HG02623 (cell line): ENCODE measurements around the gene SERPINA12.
"Not testable (repeated sequence)": the region's sequence is repeated elsewhere in the genome, so short reads cannot be mapped to it uniquely, and the experiment has no call there.

Experiments used
- ATAC-seq: cut with Tn5 transposase; IDR thresholded peaks from one replicate; pipeline ENCODE4 v1.9.1; 2021; ENCODE audit warnings: moderate library complexity; ENCODE audit not compliant: unreplicated experiment

Gene SERPINA12

DNA sequence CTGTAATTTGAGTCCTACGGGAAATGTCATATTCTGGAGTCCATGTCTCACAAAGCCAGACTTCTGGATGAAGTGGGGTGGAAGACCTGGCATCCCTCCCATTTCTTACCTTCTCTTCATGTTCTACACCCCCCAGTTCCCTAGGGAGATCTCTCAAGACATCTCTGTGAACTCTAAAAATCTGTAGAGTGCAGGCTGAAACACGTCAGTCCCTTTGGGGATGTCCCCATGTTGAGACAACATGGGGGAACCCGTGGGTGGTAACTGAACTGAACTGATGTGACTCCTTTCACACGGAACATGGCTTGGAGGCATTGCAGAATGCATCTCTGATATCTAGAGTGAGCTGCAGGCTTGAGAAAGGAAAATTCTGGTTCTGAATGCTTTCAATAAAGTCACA lies 15.2 kb downstream of the SERPINA12 start:
- no peak for ATAC-seq

DNA sequence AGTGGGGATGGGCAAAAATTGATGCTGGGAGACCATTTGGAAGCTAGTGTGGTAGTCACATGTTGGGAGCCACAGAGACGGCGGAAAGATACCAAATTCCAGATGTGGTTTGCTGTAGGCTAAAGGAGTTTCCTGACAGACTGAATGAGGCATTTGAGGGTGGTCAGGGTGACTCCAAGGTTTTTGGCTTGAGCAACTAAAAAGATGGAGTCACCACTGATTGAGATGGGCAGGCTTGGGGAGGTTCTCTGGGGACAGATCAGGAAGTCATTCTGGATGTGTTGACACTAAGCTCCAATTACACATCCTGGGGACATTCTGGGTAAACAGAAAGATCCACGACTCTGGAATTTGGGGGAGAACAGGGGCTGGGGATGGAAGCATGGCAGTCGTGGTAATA lies 17.8 kb downstream of the SERPINA12 start:
- ATAC-seq, result no peak

DNA sequence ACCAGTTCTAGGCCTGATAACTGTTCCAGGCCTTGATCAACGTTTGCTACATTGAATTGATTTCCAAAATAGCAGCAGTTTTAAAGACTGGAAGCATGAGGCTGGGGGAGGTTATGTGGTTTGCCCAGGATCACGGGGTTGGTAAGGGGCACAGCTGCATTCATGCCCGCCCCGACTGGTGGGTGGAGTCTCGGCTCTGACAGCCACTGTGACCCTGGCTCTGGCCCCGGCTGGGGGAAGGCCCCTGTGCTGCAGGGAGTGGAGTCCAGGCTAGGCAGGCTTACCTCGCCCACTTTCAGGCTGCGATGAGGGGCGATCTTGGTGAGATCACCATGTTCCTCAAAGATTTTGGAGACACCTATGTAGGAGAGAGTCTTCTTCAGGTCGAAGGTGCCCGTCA lies 19.9 kb downstream of the SERPINA12 start:
- ATAC-seq, result no peak

DNA sequence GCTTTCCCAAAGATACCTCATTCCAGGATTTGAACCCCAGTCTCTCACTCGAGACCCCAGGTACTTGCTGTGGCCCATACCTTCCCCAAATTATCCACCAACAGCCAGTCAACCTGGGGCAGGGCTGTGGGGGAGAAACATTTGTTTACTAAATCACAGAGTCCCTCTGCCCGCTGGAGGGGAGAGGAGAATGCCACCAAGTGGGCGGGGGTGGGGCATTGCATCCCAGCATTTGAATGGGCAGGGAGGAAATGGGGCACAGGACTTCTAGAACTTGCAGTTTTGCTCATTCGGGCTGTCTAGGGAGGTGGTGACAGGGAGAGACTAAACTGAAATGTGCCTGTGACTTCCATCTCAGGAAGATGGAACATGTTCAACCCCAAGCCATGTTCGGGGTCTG lies 22.4 kb downstream of the SERPINA12 start:
- no peak for ATAC-seq

DNA sequence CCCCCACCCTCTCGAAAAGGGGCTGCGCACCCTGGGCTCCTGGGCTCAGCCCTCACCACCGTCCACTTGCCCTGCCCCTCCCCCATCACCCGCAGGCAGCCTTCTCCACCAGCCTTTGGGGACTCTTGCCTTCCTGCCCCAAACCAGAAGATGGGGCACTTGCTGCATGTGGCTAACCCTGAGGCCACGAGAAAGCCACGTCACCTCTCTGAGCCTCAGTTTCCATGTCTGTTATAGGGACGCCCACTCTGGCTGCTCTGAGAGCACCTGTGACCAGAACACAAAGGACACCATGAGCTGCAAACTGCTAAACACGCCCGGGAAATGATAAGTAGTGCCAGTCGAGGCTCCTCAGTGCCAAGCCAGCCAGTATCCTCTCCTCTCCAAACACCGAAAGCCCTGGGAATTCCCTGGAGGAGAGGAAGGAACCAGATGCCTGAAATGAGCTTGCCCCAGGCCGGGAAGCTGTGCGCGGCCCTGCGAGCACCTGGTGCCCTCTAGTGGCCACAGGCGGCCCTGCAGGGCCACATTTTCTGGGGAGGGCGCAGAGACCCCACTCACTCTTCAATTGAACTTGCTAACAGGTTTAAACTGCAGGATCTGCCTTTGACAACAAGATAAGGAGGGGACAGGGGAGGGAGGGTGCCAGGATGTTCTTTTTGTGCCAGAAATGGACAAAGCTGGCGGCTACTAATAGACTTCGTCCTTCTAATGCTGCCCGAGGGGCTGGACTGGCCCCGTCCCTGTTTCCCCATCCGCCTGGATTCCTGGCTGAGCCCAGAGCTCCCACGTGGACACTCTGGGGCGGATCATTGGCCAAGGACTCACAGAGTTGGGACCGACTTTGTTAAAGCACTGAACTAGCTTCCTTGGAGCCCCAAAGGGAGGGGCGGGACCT lies 23.1 kb downstream of the SERPINA12 start:
- ATAC-seq, result no peak

DNA sequence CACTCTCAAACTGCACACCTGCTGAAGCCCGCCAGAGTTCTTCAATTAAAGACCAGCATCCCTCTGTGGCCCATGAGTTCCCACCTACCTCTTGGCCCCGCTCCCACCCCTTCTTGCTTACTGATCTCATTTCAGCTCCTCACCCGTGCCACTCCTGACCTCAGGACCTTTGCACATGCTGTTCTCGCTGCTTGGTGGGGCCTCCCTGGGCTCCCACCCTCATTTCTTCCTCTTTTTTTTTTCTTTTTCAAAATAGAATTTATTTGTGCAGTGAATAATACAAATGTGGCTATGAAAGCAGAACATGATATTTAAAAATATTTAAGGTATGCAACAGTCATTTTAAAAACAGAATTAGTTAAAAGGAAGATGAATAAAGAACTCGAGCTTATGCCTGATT lies 24.8 kb downstream of the SERPINA12 start:
- ATAC-seq, result no peak

DNA sequence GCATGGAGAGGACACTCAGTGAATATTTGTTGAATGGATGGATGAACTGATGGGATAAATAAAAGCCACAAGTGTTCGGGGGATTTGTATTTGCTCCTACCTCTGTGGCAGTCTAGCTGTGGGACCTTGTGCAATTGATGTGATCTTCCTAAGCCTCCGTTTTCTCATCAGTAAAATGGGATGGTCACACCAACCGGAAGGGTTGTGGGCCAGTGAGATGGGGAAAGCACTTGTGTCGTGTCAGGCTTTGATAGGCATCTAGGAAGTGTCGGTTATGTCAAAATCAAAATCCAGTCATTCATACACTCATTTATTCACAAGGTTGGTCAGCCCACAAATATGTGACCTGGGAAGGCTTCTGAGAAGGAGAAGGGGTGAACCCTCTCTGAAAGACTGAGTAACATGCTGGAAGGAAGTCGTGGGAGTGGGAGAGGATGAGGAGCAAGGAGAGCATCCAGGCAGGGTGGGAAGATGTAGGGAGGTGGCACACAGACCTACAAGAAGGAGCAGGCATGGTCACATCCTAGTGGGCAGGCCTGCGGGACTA lies 25.5 kb downstream of the SERPINA12 start:
- no peak for ATAC-seq

DNA sequence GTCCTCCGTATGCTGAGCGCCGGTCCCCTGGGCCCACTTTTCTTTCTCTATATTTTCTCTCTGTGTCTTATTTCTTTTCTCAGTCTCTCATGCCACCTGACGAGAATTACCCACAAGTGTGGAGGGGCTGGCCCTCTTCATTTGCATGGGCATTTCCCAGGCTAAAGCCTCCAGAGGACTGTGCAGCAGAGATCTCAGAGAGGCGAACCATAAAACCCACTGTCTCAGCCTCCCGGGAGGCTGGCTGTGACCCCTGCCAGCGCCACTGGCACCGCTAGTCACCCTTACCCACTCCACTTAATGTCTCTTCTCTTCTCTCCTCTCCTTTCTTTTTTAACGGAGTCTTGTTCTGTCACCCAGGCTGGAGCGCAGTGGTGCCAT lies 26.2 kb downstream of the SERPINA12 start:
- no peak for ATAC-seq

DNA sequence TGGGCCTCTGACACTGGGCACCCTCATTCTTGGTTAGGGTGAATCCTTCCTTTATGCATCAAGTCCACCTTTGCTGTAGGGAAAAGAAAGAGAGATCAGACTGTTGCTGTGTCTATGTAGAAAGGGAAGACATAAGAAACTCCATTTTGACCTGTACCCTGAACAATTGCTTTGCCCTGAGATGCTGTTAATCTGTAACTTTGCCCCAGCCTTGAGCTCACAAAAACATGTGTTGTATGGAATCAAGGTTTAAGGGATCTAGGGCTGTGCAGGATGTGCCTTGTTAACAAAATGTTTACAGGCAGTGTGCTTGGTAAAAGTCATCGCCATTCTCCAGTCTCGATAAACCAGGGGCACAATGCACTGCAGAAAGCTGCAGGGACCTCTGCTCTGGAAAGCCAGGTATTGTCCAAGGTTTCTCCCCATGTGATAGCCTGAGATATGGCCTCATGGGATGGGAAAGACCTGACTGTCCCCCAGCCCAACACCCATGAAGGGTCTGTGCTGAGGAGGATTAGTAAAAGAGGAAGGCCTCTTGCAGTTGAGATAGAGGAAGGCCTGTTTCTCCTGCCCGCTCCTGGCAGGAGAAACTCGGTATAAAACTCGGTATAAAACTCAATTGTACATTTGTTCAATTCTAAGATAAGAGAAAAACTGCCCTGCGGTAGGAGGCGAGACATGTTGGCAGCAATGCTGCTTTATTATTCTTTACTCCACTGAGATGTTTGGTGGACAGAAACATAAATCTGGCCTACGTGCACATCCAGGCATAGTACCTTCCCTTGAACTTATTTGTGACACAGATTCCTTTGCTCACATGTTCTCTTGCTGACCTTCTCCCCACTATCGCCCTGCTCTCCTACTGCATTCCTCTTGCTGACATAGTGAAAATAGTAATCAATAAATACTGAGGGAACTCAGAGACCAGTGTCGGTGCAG lies 26.9 kb downstream of the SERPINA12 start:
- ATAC-seq, result not testable (repeated sequence)

DNA sequence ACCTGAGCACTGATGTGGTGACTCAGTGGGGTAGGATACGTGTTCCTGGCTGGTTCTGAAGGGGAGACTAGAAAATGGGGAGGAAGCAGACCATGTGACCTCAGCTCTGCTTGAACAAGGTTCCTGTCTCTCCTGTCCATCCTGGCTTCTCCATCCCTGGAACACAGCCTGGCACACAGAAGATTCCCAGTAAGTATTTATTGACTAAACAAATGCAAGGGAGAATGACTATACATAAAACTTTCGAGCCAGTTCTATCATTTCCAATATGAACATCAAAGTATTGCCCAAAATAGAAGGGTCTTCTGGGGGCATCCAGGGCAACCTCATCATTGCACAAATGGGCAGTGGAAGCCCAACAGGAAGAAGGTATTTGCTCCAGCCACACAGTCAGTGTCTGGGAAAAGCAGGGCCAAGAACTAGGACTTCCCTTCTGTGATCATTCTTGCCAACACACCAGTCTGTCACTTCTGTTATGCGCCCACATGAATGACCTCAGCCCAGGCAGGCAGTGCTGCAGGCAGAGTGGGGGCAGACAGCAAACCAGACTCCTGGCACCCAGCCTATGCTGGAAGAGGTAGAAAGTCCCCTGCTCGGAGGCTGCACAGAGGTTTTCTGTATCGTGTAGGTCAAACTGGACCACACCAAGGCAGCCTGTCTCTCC lies 27.7 kb downstream of the SERPINA12 start:
- ATAC-seq, result no peak

DNA sequence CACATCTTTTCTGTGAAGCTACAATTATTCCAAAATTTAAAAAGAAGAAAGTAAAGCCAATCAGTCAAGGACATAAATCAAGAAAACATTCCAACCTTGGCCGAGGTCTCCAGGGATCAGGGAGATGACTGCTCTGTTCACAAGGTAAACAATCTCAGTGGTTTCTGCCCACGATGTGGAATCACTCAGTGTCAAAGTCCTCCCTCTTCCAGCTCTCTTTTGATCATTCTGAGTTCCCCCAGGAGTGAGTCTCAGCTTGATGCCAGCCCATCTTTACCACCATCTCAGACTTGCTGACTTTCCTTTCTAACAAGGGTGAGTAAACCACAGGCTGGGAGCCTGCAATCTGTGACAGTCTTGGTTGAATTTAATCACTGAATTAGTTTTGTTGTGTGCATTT lies 28.5 kb downstream of the SERPINA12 start:
- ATAC-seq, result no peak

DNA sequence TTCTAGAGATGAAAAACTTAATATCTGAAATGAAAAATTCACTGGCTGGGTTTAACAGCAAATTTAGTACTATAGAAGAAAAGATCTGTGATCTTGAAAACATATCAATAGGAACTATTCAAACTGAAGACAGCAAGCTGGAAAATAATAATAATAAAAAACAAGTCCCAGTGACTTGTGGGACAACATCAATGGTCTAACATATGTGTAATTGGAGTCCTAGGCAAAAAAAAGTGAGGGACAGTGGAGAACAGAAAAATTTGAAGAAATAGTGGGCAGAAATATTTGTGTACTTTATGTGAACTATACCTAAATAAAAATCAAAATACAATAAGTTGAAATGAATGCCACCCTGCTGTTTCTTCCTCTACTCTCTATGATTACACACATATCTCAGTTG lies 30.8 kb downstream of the SERPINA12 start:
- ATAC-seq, result no peak

DNA sequence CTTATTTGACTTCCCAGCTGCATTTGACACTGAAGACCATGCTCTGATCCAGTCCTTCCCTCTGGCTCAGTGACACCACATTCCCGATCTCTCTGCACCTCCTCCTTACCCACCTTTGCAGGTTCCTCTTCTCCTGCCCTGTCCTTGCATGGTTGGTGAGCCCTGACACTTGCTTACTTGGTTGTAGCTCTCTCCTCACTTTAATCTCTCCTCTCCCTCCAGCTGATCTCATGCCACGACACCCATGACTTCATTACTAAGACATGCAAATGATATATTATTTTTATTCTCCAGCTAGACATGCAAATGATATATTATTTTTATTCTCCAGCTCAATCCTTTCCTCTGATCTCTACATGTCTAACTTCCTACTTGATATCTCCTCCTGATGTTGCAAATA lies 33.2 kb downstream of the SERPINA12 start, which contains the start of gene SERPINA9:
SERPINA9 (minus strand) TSS at position 175 of the 400 bp plus-strand sequence. CDS start 6,357 bp downstream, outside the sequence.
- ATAC-seq, result no peak

DNA sequence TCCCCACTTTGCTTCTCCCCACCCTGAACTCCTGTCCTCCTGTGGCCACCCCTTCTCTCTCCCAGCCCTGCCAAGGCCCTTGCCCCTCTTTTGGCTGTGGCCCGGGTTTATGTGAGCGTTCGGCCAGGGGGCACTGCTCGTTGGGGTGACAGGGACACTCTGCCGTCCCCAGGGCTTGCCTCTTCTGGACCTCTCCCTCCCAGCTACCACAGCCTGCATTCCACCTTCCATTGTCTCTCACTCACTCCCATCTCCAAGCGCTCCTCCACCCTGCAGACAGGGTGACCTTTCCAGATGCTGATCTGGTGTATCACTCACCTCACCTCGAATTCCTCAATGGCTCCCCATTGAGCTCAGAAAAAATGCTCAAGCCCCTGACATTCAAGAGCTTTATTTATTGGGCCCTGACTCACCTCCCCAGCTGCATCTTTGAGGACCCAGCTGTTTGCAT lies 34.7 kb downstream of the SERPINA12 start:
- no peak for ATAC-seq

DNA sequence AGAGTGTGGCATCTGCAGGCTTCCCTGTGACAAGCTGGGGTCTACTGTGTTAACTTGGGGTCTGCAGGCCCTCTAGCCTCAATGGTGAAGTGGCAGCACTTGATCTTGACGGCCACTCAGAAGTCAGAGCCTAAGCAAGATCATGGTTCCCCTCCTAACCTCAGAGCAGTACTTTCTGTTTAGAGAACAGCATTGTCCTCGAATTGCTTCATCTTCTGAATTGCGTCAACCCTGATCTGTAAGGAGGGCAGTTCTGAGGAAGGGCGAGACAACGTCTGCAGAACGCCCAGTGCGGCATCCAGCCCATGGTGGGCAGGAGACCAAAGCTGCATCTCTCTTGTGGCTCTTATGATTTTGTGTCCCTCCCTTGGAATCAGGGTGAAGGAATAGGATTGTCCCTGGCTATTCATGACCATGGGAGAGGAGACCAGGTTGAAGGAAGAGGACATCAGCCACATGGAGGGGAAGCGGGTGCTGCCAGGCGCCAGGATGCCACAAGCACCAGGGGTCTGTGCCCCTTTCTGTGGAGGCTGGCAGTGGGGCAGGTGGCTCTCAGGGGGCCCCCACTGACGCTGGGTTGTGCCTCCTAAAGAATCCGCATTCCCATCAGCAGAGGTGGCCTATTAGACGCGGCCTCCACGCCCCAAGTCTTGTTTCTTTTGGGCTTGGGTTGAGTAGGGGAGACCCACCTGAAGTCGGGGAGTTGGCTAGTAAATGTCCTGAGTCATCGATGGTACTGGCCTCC lies 35.4 kb downstream of the SERPINA12 start:
- no peak for ATAC-seq

DNA sequence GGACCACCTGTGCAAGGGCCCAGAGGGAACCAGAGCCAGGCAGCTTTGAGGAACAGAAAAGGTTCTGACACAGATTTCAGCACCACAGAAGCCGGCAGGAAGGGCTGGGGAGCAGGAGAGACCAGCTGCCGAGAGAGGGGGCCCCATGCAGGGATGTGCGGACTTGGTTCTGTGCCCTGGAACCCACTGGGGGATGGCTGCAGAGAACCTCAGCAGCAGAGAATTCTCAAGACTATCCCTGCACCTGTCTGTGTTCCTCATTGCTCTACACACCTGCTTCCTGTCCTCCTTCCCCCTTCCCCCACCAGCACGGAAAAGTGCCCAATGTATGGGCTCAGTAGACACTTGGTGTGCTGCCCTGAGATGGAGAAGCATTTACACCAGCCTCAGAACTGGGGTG lies 36.4 kb downstream of the SERPINA12 start:
- no peak for ATAC-seq

DNA sequence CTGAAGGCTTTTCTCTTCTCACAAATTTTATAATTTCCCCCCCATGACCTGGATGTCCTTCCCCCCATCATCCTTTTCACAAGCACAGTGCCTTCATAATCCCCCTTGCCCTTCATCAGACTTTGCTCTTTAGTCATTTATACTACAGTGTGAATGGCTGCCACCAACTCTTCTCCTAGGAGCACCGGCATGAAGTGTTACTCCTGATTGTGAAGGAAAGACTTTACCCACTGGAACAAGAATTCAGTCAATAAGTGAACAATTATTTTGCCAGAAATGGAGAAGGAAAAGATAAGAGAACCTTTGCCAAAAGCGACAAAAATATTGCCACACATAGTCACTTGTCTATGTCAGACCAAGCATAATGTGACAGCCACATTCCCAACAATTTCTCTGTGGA lies 38.2 kb downstream of the SERPINA12 start:
- no peak for ATAC-seq

DNA sequence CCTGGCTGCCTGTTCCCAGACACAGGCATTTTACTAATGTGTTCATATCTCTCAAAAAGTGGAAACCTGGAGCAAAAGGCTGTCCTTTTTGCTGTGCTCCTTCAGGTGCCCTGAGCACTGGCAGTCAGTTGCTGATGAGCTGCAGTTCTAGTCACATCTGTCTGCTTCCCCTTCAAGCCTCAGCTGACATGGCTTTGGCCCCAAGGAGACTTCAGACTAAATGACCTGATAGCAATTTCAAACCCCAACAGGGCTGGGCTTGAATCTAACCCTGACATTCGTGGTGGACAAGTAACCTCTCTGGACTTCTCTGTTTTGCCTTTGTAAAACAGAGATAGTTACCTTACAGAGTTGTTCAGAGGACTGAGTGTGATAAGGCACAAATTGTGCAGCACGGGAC lies 39.0 kb downstream of the SERPINA12 start:
- ATAC-seq, result no peak

DNA sequence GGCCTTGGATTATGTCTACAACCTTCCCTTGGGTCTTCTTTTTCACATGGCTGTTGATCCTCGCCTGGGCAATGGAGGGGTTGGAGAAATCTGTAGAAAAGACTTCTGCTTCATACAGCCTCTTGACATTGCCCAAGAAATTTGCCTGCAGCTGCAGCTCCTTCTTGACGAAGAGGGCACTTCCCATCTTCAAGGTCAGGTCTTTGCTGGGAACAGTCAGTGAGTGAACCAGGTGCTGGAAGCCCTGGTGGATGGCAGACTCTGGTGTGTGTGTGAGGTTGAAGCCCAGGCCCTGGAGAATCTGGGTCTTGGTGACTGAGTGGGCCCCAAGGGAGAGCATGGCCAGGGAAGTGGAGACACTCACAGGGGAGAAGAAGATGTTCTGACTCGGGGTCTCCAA lies 40.0 kb downstream of the SERPINA12 start:
- ATAC-seq, result no peak
